ENCODE measurements around the gene ZNF646. TPM values are rescaled to one million over a fixed set of nuclear protein-coding genes. Genes with fewer than 3 reads are reported as not detected.

Gene ZNF646
- total and polyA plus RNA-seq, 2 of the 13 experiments (the other 11 are each of a cell fraction or from before 2014, with no cell fraction given) = 3.4 to 10.9 TPM

GRCh38 chr16:31033709-31034492, 40.3 kb upstream of the ZNF646 start (continued):
- TF ChIP-seq CHD4 (IDR thresholded peaks at IDR 0.05; ENCODE audit: borderline replicate concordance, low read length) (no peak), FOXO1 (CRISPR knock-in tag; IDR thresholded peaks at IDR 0.05) (no peak; the same call in 1 of the 2 replicates), MED8 (CRISPR knock-in tag; IDR thresholded peaks at IDR 0.05; ENCODE audit: insufficient replicate concordance) (peak; percentile 21), ZNF484 (CRISPR knock-in tag; IDR thresholded peaks at IDR 0.05; ENCODE audit: borderline replicate concordance, low read depth) (0 out of 2 replicates have a peak, but pooled peaks have one; percentile 38), ZNF3 (CRISPR knock-in tag; IDR thresholded peaks at IDR 0.05) (no peak), ZNF562 (CRISPR knock-in tag; IDR thresholded peaks at IDR 0.05; ENCODE audit: borderline replicate concordance) (no peak), SP2 (CRISPR knock-in tag; IDR thresholded peaks at IDR 0.05) (peak; percentile 3; the same call in 1 of the 2 replicates), KDM3A (CRISPR knock-in tag; IDR thresholded peaks at IDR 0.05; ENCODE audit: low read depth) (peak; percentile 51; the same call in 1 of the 2 replicates), ZFP90 (CRISPR knock-in tag; IDR thresholded peaks at IDR 0.05; ENCODE audit: borderline replicate concordance) (0 out of 2 replicates have a peak, but pooled peaks have one; percentile 15), ZNF746 (CRISPR knock-in tag; IDR thresholded peaks at IDR 0.05) (no peak; the same call in 1 of the 2 replicates), NCOA5 (CRISPR knock-in tag; IDR thresholded peaks at IDR 0.05) (no peak), TCF7 (IDR thresholded peaks at IDR 0.05; ENCODE audit: low read depth) (no peak), TEF (CRISPR knock-in tag; IDR thresholded peaks at IDR 0.05) (no peak), HNF4G (IDR thresholded peaks at IDR 0.05; ENCODE audit: borderline replicate concordance, low read depth, low read length) (peak; percentile 74), HNF4G (CRISPR knock-in tag; IDR thresholded peaks at IDR 0.05; ENCODE audit: borderline replicate concordance, low read depth) (peak; percentile 12; the same call in 1 of the 2 replicates), RFXANK (CRISPR knock-in tag; IDR thresholded peaks at IDR 0.05) (no peak), ADNP (CRISPR knock-in tag; IDR thresholded peaks at IDR 0.05) (no peak), HOXA3 (CRISPR knock-in tag; IDR thresholded peaks at IDR 0.05) (peak; percentile 38; the same call in 1 of the 2 replicates), HMG20B (CRISPR knock-in tag; conservative IDR thresholded peaks at IDR 0.05) (no peak), ZNF850 (CRISPR knock-in tag; conservative IDR thresholded peaks at IDR 0.05) (no peak), ZNF629 (CRISPR knock-in tag; conservative IDR thresholded peaks at IDR 0.05) (peak; percentile 43; the same call in 1 of the 2 replicates)
- TF ChIP-seq, protein P1, sequence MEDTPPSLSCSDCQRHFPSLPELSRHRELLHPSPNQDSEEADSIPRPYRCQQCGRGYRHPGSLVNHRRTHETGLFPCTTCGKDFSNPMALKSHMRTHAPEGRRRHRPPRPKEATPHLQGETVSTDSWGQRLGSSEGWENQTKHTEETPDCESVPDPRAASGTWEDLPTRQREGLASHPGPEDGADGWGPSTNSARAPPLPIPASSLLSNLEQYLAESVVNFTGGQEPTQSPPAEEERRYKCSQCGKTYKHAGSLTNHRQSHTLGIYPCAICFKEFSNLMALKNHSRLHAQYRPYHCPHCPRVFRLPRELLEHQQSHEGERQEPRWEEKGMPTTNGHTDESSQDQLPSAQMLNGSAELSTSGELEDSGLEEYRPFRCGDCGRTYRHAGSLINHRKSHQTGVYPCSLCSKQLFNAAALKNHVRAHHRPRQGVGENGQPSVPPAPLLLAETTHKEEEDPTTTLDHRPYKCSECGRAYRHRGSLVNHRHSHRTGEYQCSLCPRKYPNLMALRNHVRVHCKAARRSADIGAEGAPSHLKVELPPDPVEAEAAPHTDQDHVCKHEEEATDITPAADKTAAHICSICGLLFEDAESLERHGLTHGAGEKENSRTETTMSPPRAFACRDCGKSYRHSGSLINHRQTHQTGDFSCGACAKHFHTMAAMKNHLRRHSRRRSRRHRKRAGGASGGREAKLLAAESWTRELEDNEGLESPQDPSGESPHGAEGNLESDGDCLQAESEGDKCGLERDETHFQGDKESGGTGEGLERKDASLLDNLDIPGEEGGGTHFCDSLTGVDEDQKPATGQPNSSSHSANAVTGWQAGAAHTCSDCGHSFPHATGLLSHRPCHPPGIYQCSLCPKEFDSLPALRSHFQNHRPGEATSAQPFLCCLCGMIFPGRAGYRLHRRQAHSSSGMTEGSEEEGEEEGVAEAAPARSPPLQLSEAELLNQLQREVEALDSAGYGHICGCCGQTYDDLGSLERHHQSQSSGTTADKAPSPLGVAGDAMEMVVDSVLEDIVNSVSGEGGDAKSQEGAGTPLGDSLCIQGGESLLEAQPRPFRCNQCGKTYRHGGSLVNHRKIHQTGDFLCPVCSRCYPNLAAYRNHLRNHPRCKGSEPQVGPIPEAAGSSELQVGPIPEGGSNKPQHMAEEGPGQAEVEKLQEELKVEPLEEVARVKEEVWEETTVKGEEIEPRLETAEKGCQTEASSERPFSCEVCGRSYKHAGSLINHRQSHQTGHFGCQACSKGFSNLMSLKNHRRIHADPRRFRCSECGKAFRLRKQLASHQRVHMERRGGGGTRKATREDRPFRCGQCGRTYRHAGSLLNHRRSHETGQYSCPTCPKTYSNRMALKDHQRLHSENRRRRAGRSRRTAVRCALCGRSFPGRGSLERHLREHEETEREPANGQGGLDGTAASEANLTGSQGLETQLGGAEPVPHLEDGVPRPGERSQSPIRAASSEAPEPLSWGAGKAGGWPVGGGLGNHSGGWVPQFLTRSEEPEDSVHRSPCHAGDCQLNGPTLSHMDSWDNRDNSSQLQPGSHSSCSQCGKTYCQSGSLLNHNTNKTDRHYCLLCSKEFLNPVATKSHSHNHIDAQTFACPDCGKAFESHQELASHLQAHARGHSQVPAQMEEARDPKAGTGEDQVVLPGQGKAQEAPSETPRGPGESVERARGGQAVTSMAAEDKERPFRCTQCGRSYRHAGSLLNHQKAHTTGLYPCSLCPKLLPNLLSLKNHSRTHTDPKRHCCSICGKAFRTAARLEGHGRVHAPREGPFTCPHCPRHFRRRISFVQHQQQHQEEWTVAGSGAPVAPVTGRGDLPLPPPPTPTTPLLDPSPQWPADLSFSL (CRISPR knock-in tag; IDR thresholded peaks at IDR 0.05) = no peak; the same call in 1 of the 2 replicates
- TF ChIP-seq, protein P2, sequence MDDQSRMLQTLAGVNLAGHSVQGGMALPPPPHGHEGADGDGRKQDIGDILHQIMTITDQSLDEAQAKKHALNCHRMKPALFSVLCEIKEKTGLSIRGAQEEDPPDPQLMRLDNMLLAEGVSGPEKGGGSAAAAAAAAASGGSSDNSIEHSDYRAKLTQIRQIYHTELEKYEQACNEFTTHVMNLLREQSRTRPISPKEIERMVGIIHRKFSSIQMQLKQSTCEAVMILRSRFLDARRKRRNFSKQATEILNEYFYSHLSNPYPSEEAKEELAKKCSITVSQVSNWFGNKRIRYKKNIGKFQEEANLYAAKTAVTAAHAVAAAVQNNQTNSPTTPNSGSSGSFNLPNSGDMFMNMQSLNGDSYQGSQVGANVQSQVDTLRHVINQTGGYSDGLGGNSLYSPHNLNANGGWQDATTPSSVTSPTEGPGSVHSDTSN (CRISPR knock-in tag; IDR thresholded peaks at IDR 0.05; ENCODE audit: borderline replicate concordance) = no peak
